Mucosa of stomach (tissue), 1 donor: ENCODE data around the gene FOXD4.
"Not testable (repeated sequence)": the region's sequence is repeated elsewhere in the genome, so short reads cannot be mapped to it uniquely, and the experiment has no call there.

ENCODE experiments used
- H3K27me3 ChIP-seq: one replicate; pipeline ENCODE4 v1.7.0; 2013; ENCODE audit warnings: mild to moderate bottlenecking, low read length; ENCODE audit not compliant: control insufficient read depth, insufficient read depth
- H3K36me3 ChIP-seq: one replicate; pipeline ENCODE4 v1.7.0; 2013; ENCODE audit warnings: low read length; ENCODE audit not compliant: control insufficient read depth, insufficient read depth
- H3K4me1 ChIP-seq: one replicate; pipeline ENCODE4 v1.7.0; 2013; ENCODE audit warnings: mild to moderate bottlenecking, low read length; ENCODE audit not compliant: control insufficient read depth, insufficient read depth
- H3K4me3 ChIP-seq: one replicate; pipeline ENCODE4 v1.7.0; 2013; ENCODE audit warnings: low read length
- H3K9ac ChIP-seq: one replicate; pipeline ENCODE4 v1.7.0; 2013; ENCODE audit warnings: mild to moderate bottlenecking, low read length, moderate library complexity
- H3K9me3 ChIP-seq: one replicate; pipeline ENCODE4 v1.7.0; 2013; ENCODE audit warnings: mild to moderate bottlenecking, low read length, moderate library complexity; ENCODE audit not compliant: control insufficient read depth
- donor health status: Pancreatic carcinoma.

The FOXD4 gene

DNA sequence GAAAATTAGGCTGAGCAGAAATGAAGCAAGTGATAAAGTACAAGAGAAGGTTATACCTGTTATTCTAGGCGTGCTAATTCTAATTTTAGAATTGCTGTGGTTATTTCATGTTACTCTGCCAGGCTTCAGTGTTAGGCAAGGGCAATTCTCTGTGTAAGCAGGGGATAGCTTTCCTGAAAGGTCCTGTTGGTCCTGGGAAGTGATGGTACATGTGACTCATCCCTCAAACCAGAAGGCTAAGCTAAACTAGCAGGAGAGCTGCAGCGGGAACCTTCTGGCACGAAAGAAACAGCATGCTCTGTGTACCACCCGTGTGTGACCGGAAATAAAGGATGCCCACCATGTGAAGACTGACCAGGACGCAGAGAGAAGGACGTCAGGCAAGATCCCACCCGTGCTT lies 8.7 kb downstream of the FOXD4 start:
- peaks cover 23% of the 10 kb centered on the region for H3K27me3 ChIP-seq
- H3K4me3 ChIP-seq, H3K9ac ChIP-seq, H3K36me3 ChIP-seq, H3K4me1 ChIP-seq, H3K9me3 ChIP-seq: not testable (repeated sequence)

DNA sequence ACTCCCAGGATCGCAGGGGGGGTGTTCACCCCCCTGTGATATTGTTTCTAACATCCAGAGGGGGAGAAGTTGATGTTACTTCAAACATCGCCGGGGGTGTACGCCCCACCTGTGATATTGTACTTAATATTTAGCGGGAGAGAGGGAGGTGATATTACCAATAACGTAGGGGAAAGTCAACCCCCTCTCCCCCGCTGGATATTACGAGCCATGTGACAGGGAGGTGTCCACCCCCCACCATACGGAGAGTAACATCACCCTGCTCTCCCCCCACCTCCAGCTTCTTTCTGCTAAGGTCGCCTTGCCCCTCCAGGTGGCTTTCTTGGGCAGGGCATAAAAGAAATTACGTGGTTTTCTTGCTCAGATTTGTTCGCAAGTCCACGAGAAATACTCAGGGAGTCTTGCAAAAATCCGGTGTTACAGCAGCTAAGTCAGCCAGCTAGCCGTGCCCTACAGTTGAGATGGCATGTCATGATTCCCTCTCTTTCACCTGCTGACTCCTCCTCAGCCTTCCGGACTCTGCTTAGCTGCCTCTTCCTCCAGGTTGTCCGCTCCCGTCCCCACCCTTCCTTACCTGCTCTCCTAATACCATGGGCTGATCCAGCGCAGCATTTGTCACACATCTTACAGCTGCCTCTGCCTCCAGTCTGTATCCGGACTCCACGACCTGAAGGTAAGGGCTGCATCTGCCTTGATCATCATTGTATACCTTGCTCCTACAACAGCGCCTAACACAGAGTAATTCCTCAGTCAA lies 9.3 kb downstream of the FOXD4 start:
- not testable (repeated sequence) for H3K9me3 ChIP-seq, H3K9ac ChIP-seq, H3K4me1 ChIP-seq, H3K36me3 ChIP-seq, H3K4me3 ChIP-seq
- H3K27me3 ChIP-seq = peaks cover 16% of the 10 kb centered on the region

DNA sequence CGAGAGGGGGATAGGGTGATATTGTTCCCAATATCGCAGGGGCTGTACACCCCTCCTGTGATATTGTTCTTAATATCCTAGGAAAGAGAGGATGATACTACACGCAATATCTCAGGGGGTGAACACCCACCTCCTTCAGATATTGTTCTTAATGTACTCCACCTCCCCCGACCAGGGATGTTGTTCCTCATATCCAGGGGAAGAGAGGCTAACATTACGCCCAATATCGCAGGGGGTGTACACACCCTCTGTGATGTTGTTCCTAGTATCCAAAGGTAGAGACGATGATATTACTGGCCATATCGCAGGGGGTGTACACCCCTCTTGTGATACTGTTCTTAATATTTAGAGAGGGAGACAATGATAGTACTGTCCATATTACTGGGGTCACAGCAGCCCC lies 12.2 kb downstream of the FOXD4 start:
- H3K27me3 ChIP-seq, H3K4me1 ChIP-seq, H3K4me3 ChIP-seq, H3K36me3 ChIP-seq, H3K9ac ChIP-seq, H3K9me3 ChIP-seq: not testable (repeated sequence)

DNA sequence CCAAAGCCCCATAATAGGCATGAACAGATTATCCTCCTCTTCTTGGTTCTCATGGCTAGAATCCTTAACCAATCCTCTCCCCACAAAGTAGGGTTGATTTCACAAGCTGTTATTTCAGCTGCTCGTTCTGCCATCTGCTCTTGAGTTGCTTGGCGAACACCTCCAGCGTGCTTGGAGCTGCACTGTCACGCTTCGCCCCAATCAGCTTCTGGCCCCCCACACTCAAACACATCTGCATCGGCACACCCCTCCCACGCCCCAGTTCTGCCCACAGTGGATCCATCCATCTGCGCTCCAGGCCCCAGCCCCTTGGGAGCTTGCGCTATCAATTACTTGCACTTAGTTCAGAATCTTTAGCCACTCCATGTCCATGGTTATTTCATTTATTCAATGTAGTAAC lies 17.8 kb downstream of the FOXD4 start:
- H3K4me1 ChIP-seq, H3K9ac ChIP-seq, H3K9me3 ChIP-seq, H3K4me3 ChIP-seq, H3K36me3 ChIP-seq, H3K27me3 ChIP-seq: not testable (repeated sequence)

DNA sequence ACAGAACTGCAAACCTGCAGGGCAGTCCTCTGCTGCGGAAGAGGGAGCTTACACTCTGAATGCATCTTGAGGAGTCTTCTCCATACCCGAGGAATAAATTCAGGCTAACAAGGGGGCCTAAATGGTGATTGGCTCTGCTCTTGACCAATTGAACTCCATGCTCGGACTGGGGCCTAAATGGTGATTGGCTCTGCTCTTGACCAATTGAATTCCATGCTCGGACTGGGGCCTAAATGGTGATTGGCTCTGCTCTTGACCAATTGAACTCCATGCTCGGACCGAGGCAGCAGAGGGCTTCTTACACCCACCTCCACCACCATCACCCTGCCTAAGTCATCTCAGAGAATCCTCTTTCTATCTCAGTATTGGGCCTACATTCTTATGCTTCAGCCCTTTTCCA lies 18.4 kb downstream of the FOXD4 start:
- not testable (repeated sequence) for H3K9ac ChIP-seq, H3K27me3 ChIP-seq, H3K4me3 ChIP-seq, H3K9me3 ChIP-seq, H3K36me3 ChIP-seq, H3K4me1 ChIP-seq

DNA sequence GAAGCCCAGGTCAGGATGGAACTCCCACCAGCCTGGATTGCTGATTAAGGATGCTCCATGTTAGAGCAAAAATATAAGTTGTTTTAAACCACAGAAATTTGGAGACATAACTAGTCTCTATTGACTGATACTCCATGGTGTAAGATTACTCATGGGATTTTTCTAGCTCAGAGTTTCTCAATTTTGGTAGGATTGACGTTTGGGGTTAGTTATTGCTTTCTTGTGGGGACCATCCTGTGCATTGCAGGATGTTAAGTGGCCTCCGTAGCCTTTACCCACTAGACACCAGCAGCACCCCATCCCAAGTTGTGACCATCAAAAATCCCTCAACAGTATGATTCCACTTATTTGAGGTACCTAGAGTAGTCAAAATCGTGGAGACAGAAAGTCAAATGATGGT lies 19.4 kb downstream of the FOXD4 start:
- H3K4me3 ChIP-seq, H3K4me1 ChIP-seq, H3K9ac ChIP-seq, H3K27me3 ChIP-seq, H3K9me3 ChIP-seq, H3K36me3 ChIP-seq: not testable (repeated sequence)

DNA sequence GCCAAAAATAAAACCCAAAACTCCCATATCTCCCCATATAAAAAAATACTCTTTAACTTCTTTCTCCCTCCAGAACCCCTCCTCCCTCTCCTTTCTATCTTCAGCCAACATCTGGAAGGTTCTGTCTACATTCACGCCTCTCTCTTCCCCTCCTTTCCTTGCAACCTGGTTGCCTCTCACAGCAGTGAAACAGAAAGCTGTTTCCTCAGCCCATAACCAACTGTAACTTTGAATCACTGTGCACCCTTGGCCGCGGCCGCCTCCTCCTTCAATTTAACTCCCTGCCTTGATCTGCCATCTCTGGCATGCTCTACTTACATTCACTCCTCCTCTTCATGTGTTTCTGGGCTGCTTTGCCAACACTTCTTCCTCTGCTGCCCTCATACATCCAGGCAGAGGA lies 23.2 kb downstream of the FOXD4 start:
- H3K27me3 ChIP-seq, H3K4me3 ChIP-seq, H3K9ac ChIP-seq, H3K4me1 ChIP-seq, H3K36me3 ChIP-seq, H3K9me3 ChIP-seq: not testable (repeated sequence)

DNA sequence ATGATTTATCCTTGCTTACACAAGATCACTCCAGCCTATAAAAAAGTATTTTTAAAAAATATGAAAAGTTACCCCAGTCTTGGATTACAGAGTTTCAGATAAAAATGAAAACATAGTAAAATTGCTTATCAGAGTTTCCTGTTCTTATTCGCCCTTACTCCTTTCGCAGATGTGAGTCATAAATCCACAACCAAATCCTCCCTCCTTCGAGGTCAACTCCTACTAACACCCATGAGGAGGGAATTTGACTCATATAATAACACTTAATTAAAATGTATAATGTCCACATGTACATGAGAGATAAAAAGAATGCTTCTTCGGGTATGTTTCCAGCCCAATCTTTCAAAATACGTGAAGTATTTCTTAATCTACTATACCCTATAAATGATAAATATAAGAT lies 23.9 kb downstream of the FOXD4 start:
- not testable (repeated sequence) for H3K9ac ChIP-seq, H3K4me3 ChIP-seq, H3K27me3 ChIP-seq, H3K4me1 ChIP-seq, H3K9me3 ChIP-seq, H3K36me3 ChIP-seq

DNA sequence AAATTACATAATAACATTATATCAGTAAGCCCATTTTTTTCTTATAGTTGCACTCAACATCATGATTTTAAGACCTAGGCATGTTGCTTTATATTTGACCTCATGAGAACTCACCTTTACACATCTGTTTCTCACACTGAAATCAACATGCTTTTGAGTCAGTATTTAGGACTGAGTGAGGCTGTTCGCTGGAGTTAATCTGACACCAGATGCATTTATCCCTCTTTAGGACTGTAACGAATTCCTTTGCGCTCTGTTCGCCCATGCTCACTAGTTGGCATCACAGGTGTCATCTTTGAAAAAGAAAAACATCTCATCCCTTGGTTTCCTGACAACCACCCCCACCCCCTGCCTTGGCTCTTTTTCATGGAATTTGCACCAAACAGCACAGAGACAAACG lies 24.3 kb downstream of the FOXD4 start:
- not testable (repeated sequence) for H3K27me3 ChIP-seq

DNA sequence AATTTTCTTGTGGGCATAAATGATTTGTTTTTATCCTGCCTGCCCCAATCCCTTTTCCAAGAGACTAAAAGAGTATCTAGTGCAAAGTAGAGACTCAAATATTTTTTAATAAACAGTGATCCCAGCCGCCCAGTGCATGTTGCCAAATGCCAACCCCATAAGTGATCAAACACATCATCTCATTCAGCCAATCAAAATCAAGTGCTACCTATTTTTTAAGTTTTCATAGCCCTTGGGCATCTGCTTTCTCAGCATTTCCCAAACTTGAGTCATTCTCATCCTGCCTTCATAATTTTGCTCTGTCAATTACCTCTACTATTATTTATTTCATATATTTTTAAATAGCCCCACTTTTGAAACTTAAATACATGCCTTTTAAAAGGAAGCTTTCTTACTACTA lies 27.4 kb downstream of the FOXD4 start:
- H3K9me3 ChIP-seq, H3K27me3 ChIP-seq, H3K9ac ChIP-seq, H3K4me3 ChIP-seq, H3K36me3 ChIP-seq, H3K4me1 ChIP-seq: not testable (repeated sequence)

More for the DNA sequence above, 24.3 kb downstream of the FOXD4 start:
- not testable (repeated sequence) for H3K36me3 ChIP-seq, H3K9me3 ChIP-seq, H3K4me1 ChIP-seq, H3K9ac ChIP-seq, H3K4me3 ChIP-seq

DNA sequence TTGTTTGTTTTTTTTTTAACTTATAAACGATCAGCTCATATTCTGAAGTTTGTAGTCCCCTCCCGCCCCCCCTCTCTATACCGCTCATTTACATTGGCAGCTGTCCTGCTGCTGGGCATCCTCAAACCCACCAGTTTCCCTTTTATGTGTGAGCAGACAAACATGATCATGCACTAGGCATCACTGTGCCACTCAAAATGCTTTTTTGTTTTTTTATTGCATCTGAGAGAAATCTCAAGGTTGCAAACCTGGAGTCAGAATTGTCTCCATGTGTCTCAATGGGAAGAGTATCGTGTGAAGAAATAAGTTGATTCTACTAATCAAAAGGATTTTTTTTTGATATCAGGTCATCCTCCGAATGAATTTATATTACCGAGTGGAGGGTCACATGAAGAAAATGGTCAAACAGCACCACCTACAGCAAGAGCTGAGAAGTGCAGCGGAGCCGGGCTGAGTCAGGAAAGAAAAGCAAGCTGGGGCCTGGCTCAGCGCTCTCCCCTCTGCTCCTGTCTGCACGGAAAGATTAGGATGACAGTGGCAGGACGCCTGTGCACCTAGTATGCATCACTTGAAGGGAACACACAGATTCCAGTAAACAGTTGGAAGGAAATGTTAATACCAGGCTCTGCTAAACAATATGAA lies 29.7 kb downstream of the FOXD4 start:
- not testable (repeated sequence) for H3K9ac ChIP-seq, H3K9me3 ChIP-seq, H3K36me3 ChIP-seq

DNA sequence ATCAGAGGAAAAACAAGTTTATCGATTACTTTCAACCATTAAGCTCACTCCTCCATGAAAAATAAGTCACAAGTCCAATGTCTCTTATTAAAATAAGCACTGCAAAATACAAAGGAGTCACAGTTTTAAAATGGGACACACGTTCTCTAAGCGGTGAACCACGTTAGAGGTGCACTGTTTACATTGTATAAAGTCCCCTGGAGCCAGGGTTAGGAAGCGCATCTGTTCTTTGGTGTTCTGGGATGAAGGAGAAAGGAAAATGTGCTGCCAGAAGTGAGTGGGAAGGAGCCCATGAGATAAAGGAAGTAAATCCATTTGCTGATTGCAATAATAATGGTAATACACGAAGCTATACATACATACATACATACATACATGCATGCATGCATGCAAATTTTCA lies 30.4 kb downstream of the FOXD4 start:
- H3K9me3 ChIP-seq, H3K36me3 ChIP-seq, H3K4me3 ChIP-seq: not testable (repeated sequence)

More for the DNA sequence above, 29.7 kb downstream of the FOXD4 start:
- H3K4me3 ChIP-seq, H3K4me1 ChIP-seq, H3K27me3 ChIP-seq: not testable (repeated sequence)

DNA sequence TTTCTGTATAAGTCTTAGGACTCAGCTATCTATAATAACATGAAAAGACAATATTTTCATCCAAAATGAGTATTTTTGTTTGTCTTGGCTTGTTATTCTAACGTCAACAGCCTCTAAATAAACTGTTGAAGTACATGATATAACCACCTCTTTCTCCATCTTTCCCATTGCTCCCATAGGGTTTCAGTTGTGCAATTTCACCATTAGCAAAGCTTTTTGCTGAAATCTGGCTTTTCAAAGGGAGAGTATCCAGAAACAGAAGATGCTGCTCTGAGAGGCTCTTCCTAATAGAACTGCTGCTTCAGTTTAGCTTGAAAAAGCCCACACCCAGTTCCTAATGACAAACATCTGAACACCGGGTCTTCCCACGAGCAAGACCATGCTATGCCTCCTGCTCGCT lies 31.1 kb downstream of the FOXD4 start:
- not testable (repeated sequence) for H3K36me3 ChIP-seq, H3K9me3 ChIP-seq, H3K4me3 ChIP-seq, H3K9ac ChIP-seq, H3K4me1 ChIP-seq, H3K27me3 ChIP-seq

More for the DNA sequence above, 30.4 kb downstream of the FOXD4 start:
- H3K9ac ChIP-seq, H3K4me1 ChIP-seq, H3K27me3 ChIP-seq: not testable (repeated sequence)
